Loucy (cell line): ENCODE results near the gene OTUD5.

ENCODE experiments used
- CTCF ChIP-seq: fragments of 200-600 bp; sonication (generic); conservative IDR thresholded peaks from 2 replicates; pipeline ENCODE4 v1.5.1; 2014; ENCODE audit warnings: mild to moderate bottlenecking, antibody characterized with exemption, low read length
- EZH2phosphoT487 ChIP-seq: fragments of 200-600 bp; IDR thresholded peaks from 2 replicates; pipeline ENCODE4 v1.6.1; 2018; ENCODE audit warnings: antibody characterized with exemption, mild to moderate bottlenecking, moderate library complexity, borderline replicate concordance

- TF ChIP-seq CTCF (no peak), EZH2phosphoT487 (no peak)
Observed at GRCh38 chrX:48974033-48974432, 16.6 kb upstream of the OTUD5 start.
